HG03280 (cell line): ENCODE data around the gene BHLHA15.
A peak's percentile ranks its signal among the peaks of the same experiment; 100 is the strongest.

ENCODE experiments used
- ATAC-seq: cut with Tn5 transposase; IDR thresholded peaks from one replicate; pipeline ENCODE4 v1.9.1; 2021; ENCODE audit warnings: mild to moderate bottlenecking, moderate library complexity; ENCODE audit not compliant: unreplicated experiment

The BHLHA15 gene

GRCh38 chr7:98240961-98241673 lies 29.9 kb downstream of the BHLHA15 start:
- no peak for ATAC-seq

- no peak for ATAC-seq
These were observed 30.5 kb downstream of the BHLHA15 start for GRCh38 chr7:98241674-98242241.

- no peak for ATAC-seq
These were observed 31.1 kb downstream of the BHLHA15 start for GRCh38 chr7:98242342-98242741.

- ATAC-seq = no peak
These were observed 31.7 kb downstream of the BHLHA15 start for GRCh38 chr7:98242934-98243333.

- ATAC-seq = no peak
These were observed 33.6 kb downstream of the BHLHA15 start for GRCh38 chr7:98244871-98245270.

- ATAC-seq = no peak
These were observed 36.9 kb downstream of the BHLHA15 start for GRCh38 chr7:98248156-98248555.

- ATAC-seq = no peak
These were observed 37.9 kb downstream of the BHLHA15 start for GRCh38 chr7:98249106-98249505.

- no peak for ATAC-seq
These were observed 39.5 kb downstream of the BHLHA15 start for GRCh38 chr7:98250789-98251188.

GRCh38 chr7:98251231-98251600 lies 40.0 kb downstream of the BHLHA15 start:
- peak; percentile 25 for ATAC-seq

- ATAC-seq = peak; percentile 98
These were observed 40.6 kb downstream of the BHLHA15 start, which contains the start of gene TECPR1 for GRCh38 chr7:98251601-98252424. Gene TECPR1, minus strand, starts transcription at chr7:98252232. Its CDS starts 6,086 bp downstream, at chr7:98246146.

- peak; percentile 0 for ATAC-seq
These were observed 41.3 kb downstream of the BHLHA15 start for GRCh38 chr7:98252425-98253054.

GRCh38 chr7:98254516-98254915 lies 43.3 kb downstream of the BHLHA15 start:
- ATAC-seq = no peak

GRCh38 chr7:98254951-98255610 lies 43.8 kb downstream of the BHLHA15 start:
- no peak for ATAC-seq

GRCh38 chr7:98256431-98256830 lies 45.2 kb downstream of the BHLHA15 start:
- ATAC-seq = no peak

- no peak for ATAC-seq
These were observed 46.5 kb downstream of the BHLHA15 start for GRCh38 chr7:98257701-98258100.
